ENCODE measurements around the gene STAB2.
"Not testable (repeated sequence)": the region's sequence is repeated elsewhere in the genome, so short reads cannot be mapped to it uniquely, and the experiment has no call there.

The STAB2 gene

GRCh38 chr12:103785243-103786031, 198.4 kb downstream of the STAB2 start:
- no peak for DNase-seq

GRCh38 chr12:103786201-103786600, 199.1 kb downstream of the STAB2 start:
- DNase-seq, result no peak

- no peak for DNase-seq
These were observed 204.4 kb downstream of the STAB2 start for GRCh38 chr12:103791350-103791920.

- DNase-seq, result no peak
These were observed 206.0 kb downstream of the STAB2 start for GRCh38 chr12:103793046-103793445.

GRCh38 chr12:103793512-103794045, 206.5 kb downstream of the STAB2 start:
- DNase-seq, result no peak

GRCh38 chr12:103794309-103795213, 207.5 kb downstream of the STAB2 start:
- DNase-seq, result no peak

- DNase-seq, result no peak
These were observed 211.5 kb downstream of the STAB2 start for GRCh38 chr12:103798586-103798985.

- DNase-seq, result no peak
These were observed 212.4 kb downstream of the STAB2 start for GRCh38 chr12:103799504-103799856.

GRCh38 chr12:103799857-103800771, 213.0 kb downstream of the STAB2 start:
- DNase-seq, result no peak

- no peak for DNase-seq
These were observed 214.9 kb downstream of the STAB2 start for GRCh38 chr12:103801709-103802585.

- no peak for DNase-seq
These were observed 215.5 kb downstream of the STAB2 start for GRCh38 chr12:103802586-103802886.

GRCh38 chr12:103803847-103804246, 216.8 kb downstream of the STAB2 start:
- DNase-seq, result no peak

- DNase-seq, result no peak
These were observed 218.7 kb downstream of the STAB2 start for GRCh38 chr12:103805655-103806360.

GRCh38 chr12:103806803-103807202, 219.7 kb downstream of the STAB2 start:
- no peak for DNase-seq

GRCh38 chr12:103807561-103808238, 220.6 kb downstream of the STAB2 start:
- no peak for DNase-seq

GRCh38 chr12:103808239-103808880, 221.3 kb downstream of the STAB2 start:
- DNase-seq, result no peak

GRCh38 chr12:103809154-103809553, 222.1 kb downstream of the STAB2 start:
- no peak for DNase-seq

GRCh38 chr12:103809639-103810038, 222.6 kb downstream of the STAB2 start:
- not testable (repeated sequence) for DNase-seq

- DNase-seq, result no peak
These were observed 223.0 kb downstream of the STAB2 start for GRCh38 chr12:103810111-103810510.

- no peak for DNase-seq
These were observed 224.7 kb downstream of the STAB2 start for GRCh38 chr12:103811791-103812190.

Data from CD4-positive, alpha-beta T cell treated with Interleukin-21 for 1 hour (primary cell).